Dendritic cell treated with granulocyte-macrophage colony-stimulating factor and Interleukin-4, amounts not matched to agents 40 ng/mL and 50 ng/mL, for 4 days (primary cell): ENCODE data around the gene CAB39.

Source experiments
- H3K27ac Mint-ChIP-seq: one replicate; pipeline ENCODE4 v1.8.0; 2022; ENCODE audit warnings: mild to moderate bottlenecking, mixed read lengths
- H3K27me3 Mint-ChIP-seq: one replicate; pipeline ENCODE4 v1.8.0; 2022; ENCODE audit warnings: mild to moderate bottlenecking, mixed read lengths
- H3K36me3 Mint-ChIP-seq: one replicate; pipeline ENCODE4 v1.8.0; 2022; ENCODE audit warnings: low read depth, mixed read lengths
- H3K4me1 Mint-ChIP-seq: one replicate; pipeline ENCODE4 v1.8.0; 2022; ENCODE audit warnings: low read depth, mixed read lengths
- H3K4me3 Mint-ChIP-seq: one replicate; pipeline ENCODE4 v1.8.0; 2022; ENCODE audit warnings: mild to moderate bottlenecking, moderate library complexity, mixed read lengths
- H3K9me3 Mint-ChIP-seq: one replicate; pipeline ENCODE4 v1.8.0; 2022; ENCODE audit warnings: mixed read lengths
- intact Hi-C: fragments of 100-400 bp; cut with micrococcal nuclease; formaldehyde crosslinking; loops from one replicate; pipeline ENCODE4 v1.15.0; 2022

Gene CAB39

GRCh38 chr2:230843132-230843531 lies 130.5 kb downstream of the CAB39 start:
- Mint-ChIP-seq H3K27ac (no peak overlapping the region), H3K4me3 (no peak overlapping the region), H3K27me3 (peaks cover 18% of the 10 kb centered on the region), H3K36me3 (no peaks in the 10 kb centered on the region), H3K4me1 (peaks cover 6% of the 10 kb centered on the region), H3K9me3 (peaks cover 10% of the 10 kb centered on the region)
- intact Hi-C loops, result no loop called here

- intact Hi-C loops, result loop anchor here (5.0 kb wide), 1 partner anchor 141 kb away; no protein-coding TSS in a partner anchor
- H3K27ac Mint-ChIP-seq, result no peak overlapping the region
- no peaks in the 10 kb centered on the region for H3K36me3 Mint-ChIP-seq
- H3K9me3 Mint-ChIP-seq, result no peaks in the 10 kb centered on the region
- H3K4me3 Mint-ChIP-seq, result no peak overlapping the region
- peaks cover 38% of the 10 kb centered on the region for H3K27me3 Mint-ChIP-seq
- H3K4me1 Mint-ChIP-seq, result peaks cover 7% of the 10 kb centered on the region
These were observed 133.7 kb downstream of the CAB39 start for GRCh38 chr2:230846360-230846759.

- H3K9me3 Mint-ChIP-seq, result no peaks in the 10 kb centered on the region
- H3K4me3 Mint-ChIP-seq, result no peak overlapping the region
- no peaks in the 10 kb centered on the region for H3K36me3 Mint-ChIP-seq
- intact Hi-C loops, result loop anchor here (1.0 to 5.0 kb wide), 2 partner anchors 24 to 139 kb away; no protein-coding TSS in a partner anchor
- peaks cover 7% of the 10 kb centered on the region for H3K4me1 Mint-ChIP-seq
- H3K27ac Mint-ChIP-seq, result no peak overlapping the region
- peaks cover 39% of the 10 kb centered on the region for H3K27me3 Mint-ChIP-seq
These were observed 135.3 kb downstream of the CAB39 start for GRCh38 chr2:230847883-230848388.

- Mint-ChIP-seq H3K4me1 (peaks cover 7% of the 10 kb centered on the region), H3K9me3 (no peaks in the 10 kb centered on the region), H3K36me3 (no peaks in the 10 kb centered on the region), H3K27me3 (peaks cover 45% of the 10 kb centered on the region), H3K27ac (no peak overlapping the region), H3K4me3 (no peak overlapping the region)
- intact Hi-C loops, result loop anchor here (5.0 kb wide), 1 partner anchor 138 kb away; no protein-coding TSS in a partner anchor
These were observed 137.2 kb downstream of the CAB39 start for GRCh38 chr2:230849633-230850357.

- no peak overlapping the region for H3K4me3 Mint-ChIP-seq
- intact Hi-C loops, result no loop called here
- H3K27ac Mint-ChIP-seq, result no peak overlapping the region
These were observed 137.7 kb downstream of the CAB39 start for GRCh38 chr2:230850358-230850658.

GRCh38 chr2:230852113-230852512 lies 139.5 kb downstream of the CAB39 start:
- H3K4me3 Mint-ChIP-seq, result no peak overlapping the region
- peaks cover 7% of the 10 kb centered on the region for H3K4me1 Mint-ChIP-seq
- H3K27ac Mint-ChIP-seq, result no peak overlapping the region
- intact Hi-C loops, result no loop called here
- peaks cover 47% of the 10 kb centered on the region for H3K27me3 Mint-ChIP-seq
- no peaks in the 10 kb centered on the region for H3K36me3 Mint-ChIP-seq
- H3K9me3 Mint-ChIP-seq, result no peaks in the 10 kb centered on the region

More at GRCh38 chr2:230850358-230850658, 137.7 kb downstream of the CAB39 start:
- peaks cover 44% of the 10 kb centered on the region for H3K27me3 Mint-ChIP-seq
- peaks cover 7% of the 10 kb centered on the region for H3K4me1 Mint-ChIP-seq
- H3K36me3 Mint-ChIP-seq, result no peaks in the 10 kb centered on the region
- no peaks in the 10 kb centered on the region for H3K9me3 Mint-ChIP-seq

GRCh38 chr2:230861552-230862255 lies 149.1 kb downstream of the CAB39 start:
- Mint-ChIP-seq H3K9me3 (no peaks in the 10 kb centered on the region), H3K36me3 (peaks cover 6% of the 10 kb centered on the region), H3K4me3 (no peak overlapping the region), H3K27ac (peak overlapping the region; percentile 2), H3K4me1 (peaks cover 25% of the 10 kb centered on the region), H3K27me3 (peaks cover 51% of the 10 kb centered on the region)
- intact Hi-C loops, result no loop called here

GRCh38 chr2:230862292-230862691 lies 149.7 kb downstream of the CAB39 start:
- Mint-ChIP-seq H3K27me3 (peaks cover 57% of the 10 kb centered on the region), H3K27ac (no peak overlapping the region), H3K4me1 (peaks cover 30% of the 10 kb centered on the region), H3K9me3 (no peaks in the 10 kb centered on the region), H3K36me3 (peaks cover 6% of the 10 kb centered on the region), H3K4me3 (no peak overlapping the region)
- intact Hi-C loops, result no loop called here

- Mint-ChIP-seq H3K4me1 (peaks cover 36% of the 10 kb centered on the region), H3K9me3 (no peaks in the 10 kb centered on the region), H3K4me3 (no peak overlapping the region), H3K36me3 (peaks cover 6% of the 10 kb centered on the region), H3K27me3 (peaks cover 62% of the 10 kb centered on the region), H3K27ac (no peak overlapping the region)
- intact Hi-C loops, result no loop called here
These were observed 150.4 kb downstream of the CAB39 start for GRCh38 chr2:230863031-230863430.

GRCh38 chr2:230863442-230864121 lies 150.9 kb downstream of the CAB39 start:
- no peak overlapping the region for H3K27ac Mint-ChIP-seq
- intact Hi-C loops, result no loop called here
- H3K36me3 Mint-ChIP-seq, result peaks cover 6% of the 10 kb centered on the region
- H3K4me3 Mint-ChIP-seq, result peak overlapping the region; percentile 73
- peaks cover 36% of the 10 kb centered on the region for H3K4me1 Mint-ChIP-seq
- no peaks in the 10 kb centered on the region for H3K9me3 Mint-ChIP-seq
- peaks cover 63% of the 10 kb centered on the region for H3K27me3 Mint-ChIP-seq

GRCh38 chr2:230864122-230864604 lies 151.5 kb downstream of the CAB39 start:
- Mint-ChIP-seq H3K4me3 (peak overlapping the region; percentile 73), H3K4me1 (peaks cover 36% of the 10 kb centered on the region), H3K27ac (no peak overlapping the region), H3K27me3 (peaks cover 67% of the 10 kb centered on the region), H3K9me3 (no peaks in the 10 kb centered on the region), H3K36me3 (peaks cover 6% of the 10 kb centered on the region)
- intact Hi-C loops, result no loop called here

- intact Hi-C loops, result no loop called here
- peaks cover 6% of the 10 kb centered on the region for H3K36me3 Mint-ChIP-seq
- H3K27ac Mint-ChIP-seq, result peak within 1 kb of the TSS; percentile 47
- peak within 1 kb of the TSS; percentile 73 for H3K4me3 Mint-ChIP-seq
- H3K4me1 Mint-ChIP-seq, result peaks cover 40% of the 10 kb centered on the region
- H3K9me3 Mint-ChIP-seq, result no peaks in the 10 kb centered on the region
- peaks cover 73% of the 10 kb centered on the region for H3K27me3 Mint-ChIP-seq
These were observed 152.1 kb downstream of the CAB39 start, which contains the start of gene ITM2C for GRCh38 chr2:230864605-230865306. Gene ITM2C (plus strand): TSS chr2:230864942. CDS start chr2:230865026, 84 bp downstream.

GRCh38 chr2:230865307-230865765 lies 152.7 kb downstream of the CAB39 start:
- Mint-ChIP-seq H3K4me1 (peaks cover 46% of the 10 kb centered on the region), H3K27ac (peak overlapping the region; percentile 47), H3K4me3 (peak overlapping the region; percentile 73), H3K9me3 (no peaks in the 10 kb centered on the region), H3K36me3 (peaks cover 6% of the 10 kb centered on the region), H3K27me3 (peaks cover 77% of the 10 kb centered on the region)
- intact Hi-C loops, result no loop called here
